ENCODE data around the gene AGPS. TPM values are rescaled to one million over a fixed set of nuclear protein-coding genes. Genes with fewer than 3 reads are reported as not detected.

AGPS gene
- total and polyA plus RNA-seq, 2 of the 13 experiments (the other 11 are each of a cell fraction or from before 2014, with no cell fraction given), result 39.4 to 99.0 TPM

GRCh38 chr2:177553176-177553884, 160.8 kb downstream of the AGPS start (continued):
- TF ChIP-seq ATF2 (CRISPR knock-in tag; IDR thresholded peaks at IDR 0.05), result 0 out of 2 replicates have a peak, but pooled peaks have one; percentile 21
- TF ChIP-seq FOXP1 (IDR thresholded peaks at IDR 0.05), result no peak
- no peak for TF ChIP-seq FOXP1 (CRISPR knock-in tag; IDR thresholded peaks at IDR 0.05)
- TF ChIP-seq ZBTB37 (CRISPR knock-in tag; IDR thresholded peaks at IDR 0.05), result no peak; the same call in 1 of the 2 replicates
- TF ChIP-seq CREB1 (IDR thresholded peaks at IDR 0.05), result no peak
- 0 out of 2 replicates have a peak, but pooled peaks have one; percentile 45 for TF ChIP-seq CREB1 (CRISPR knock-in tag; IDR thresholded peaks at IDR 0.05)
- peak; percentile 4; the same call in 1 of the 2 replicates for TF ChIP-seq ZNF788 (CRISPR knock-in tag; IDR thresholded peaks at IDR 0.05; ENCODE audit: borderline replicate concordance)
- 0 out of 2 replicates have a peak, but pooled peaks have one; percentile 8 for TF ChIP-seq CHD4 (IDR thresholded peaks at IDR 0.05; ENCODE audit: borderline replicate concordance, low read length)

- Histone ChIP-seq H3K4me3 (replicated peaks in 1 of 3; ENCODE audit: insufficient read depth in 1 of 3, low read depth in 2 of 3, low read length in 3 of 3) (no peak overlapping the region), H3K36me3 (replicated peaks in 1 of 2; ENCODE audit: control insufficient read depth in 1 of 2, insufficient read depth in 2 of 2, low read length in 2 of 2) (no peaks in the 10 kb centered on the region), H3K27me3 (ENCODE audit: control insufficient read depth in 1 of 2, insufficient read depth in 2 of 2, low read length in 2 of 2) (no peaks in the 10 kb centered on the region; a peak in 1 of 5 replicates), H3K4me2 (ENCODE audit: low read depth, low read length) (no peak overlapping the region), H3K27ac (ENCODE audit: extremely low read length, insufficient read depth, low read length) (no peak overlapping the region), H3K9ac (ENCODE audit: insufficient read depth, low read depth, low read length) (no peak overlapping the region), H2AFZ (ENCODE audit: low read length) (no peak overlapping the region), H4K20me1 (ENCODE audit: insufficient read depth, low read length) (no peaks in the 10 kb centered on the region), H3K79me2 (ENCODE audit: insufficient read depth, low read length) (no peaks in the 10 kb centered on the region), H3K4me1 (ENCODE audit: insufficient read depth, low read length) (peaks cover 15% of the 10 kb centered on the region), H3K9me3 (ENCODE audit: low read length) (no peaks in the 10 kb centered on the region)
- DNase-seq (ENCODE audit: low spot score), result no peak
- no peak for ATAC-seq
- intact Hi-C loops (cut with micrococcal nuclease; ENCODE audit: unreplicated experiment), result no loop called here
- TF ChIP-seq CEBPB (IDR thresholded peaks at IDR 0.05; ENCODE audit: borderline replicate concordance, low read depth, low read length) (0 out of 2 replicates have a peak, but pooled peaks have one; percentile 25), ELF4 (CRISPR knock-in tag; IDR thresholded peaks at IDR 0.05; ENCODE audit: borderline replicate concordance) (0 out of 2 replicates have a peak, but pooled peaks have one; percentile 37), ZBTB3 (CRISPR knock-in tag; IDR thresholded peaks at IDR 0.05; ENCODE audit: borderline replicate concordance, low read depth) (no peak)
- no TSS peak for BruUV-seq (replicated peaks)
- FAIRE-seq, result no peak
- ChIA-PET CTCF (ENCODE audit: low intra/inter-chr PET ratio, low total read pairs) (no interaction called here), POLR2A (no interaction called here)
- in situ Hi-C loops (cut with HindIII; ENCODE audit: extremely low pct_ligation_motif_present, low pct_unique_long_range_greater_than_20kb), result no loop called here
Observed at GRCh38 chr2:177554365-177554764, 161.8 kb downstream of the AGPS start.
